Measurements from ENCODE around the gene PID1. TPM values are rescaled to one million over a fixed set of nuclear protein-coding genes. Genes with fewer than 3 reads are reported as not detected.
A peak's percentile ranks its signal among the peaks of the same experiment; 100 is the strongest.

PID1 gene
- total RNA-seq, 1 donor from 2014 or later = 51.4 TPM

DNA sequence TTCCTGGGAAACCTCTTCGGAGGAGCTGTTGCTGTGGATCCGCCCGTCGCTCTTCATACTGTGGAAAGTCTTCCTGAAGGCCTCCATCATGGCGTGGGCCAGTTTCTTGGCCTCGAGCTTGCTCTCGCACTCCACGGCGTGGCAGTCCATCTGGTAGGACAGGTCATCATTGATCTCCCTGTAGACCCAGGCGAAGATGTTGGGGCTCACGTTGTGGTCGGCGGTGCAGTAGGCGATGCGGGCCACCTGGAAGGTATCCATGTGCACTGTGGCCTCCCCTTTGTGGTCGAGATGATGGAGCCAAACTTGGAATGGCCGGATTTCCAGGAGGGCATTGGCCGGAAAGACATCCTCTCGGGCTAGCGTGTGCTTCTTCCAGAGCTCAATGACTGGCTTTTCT, 245.4 kb downstream of the PID1 start:
- ATAC-seq (peak; percentile 26), DNase-seq (no peak)
- no peak overlapping the region for H3K27ac ChIP-seq
- H3K4me1 ChIP-seq = no peaks in the 10 kb centered on the region
- H3K4me3 ChIP-seq = no peak overlapping the region
- intact Hi-C loops (cut with DNase I) = no loop called here
- H3K9me3 ChIP-seq = no peaks in the 10 kb centered on the region
- peaks cover 9% of the 10 kb centered on the region for H3K36me3 ChIP-seq
- TF ChIP-seq, protein P1, sequence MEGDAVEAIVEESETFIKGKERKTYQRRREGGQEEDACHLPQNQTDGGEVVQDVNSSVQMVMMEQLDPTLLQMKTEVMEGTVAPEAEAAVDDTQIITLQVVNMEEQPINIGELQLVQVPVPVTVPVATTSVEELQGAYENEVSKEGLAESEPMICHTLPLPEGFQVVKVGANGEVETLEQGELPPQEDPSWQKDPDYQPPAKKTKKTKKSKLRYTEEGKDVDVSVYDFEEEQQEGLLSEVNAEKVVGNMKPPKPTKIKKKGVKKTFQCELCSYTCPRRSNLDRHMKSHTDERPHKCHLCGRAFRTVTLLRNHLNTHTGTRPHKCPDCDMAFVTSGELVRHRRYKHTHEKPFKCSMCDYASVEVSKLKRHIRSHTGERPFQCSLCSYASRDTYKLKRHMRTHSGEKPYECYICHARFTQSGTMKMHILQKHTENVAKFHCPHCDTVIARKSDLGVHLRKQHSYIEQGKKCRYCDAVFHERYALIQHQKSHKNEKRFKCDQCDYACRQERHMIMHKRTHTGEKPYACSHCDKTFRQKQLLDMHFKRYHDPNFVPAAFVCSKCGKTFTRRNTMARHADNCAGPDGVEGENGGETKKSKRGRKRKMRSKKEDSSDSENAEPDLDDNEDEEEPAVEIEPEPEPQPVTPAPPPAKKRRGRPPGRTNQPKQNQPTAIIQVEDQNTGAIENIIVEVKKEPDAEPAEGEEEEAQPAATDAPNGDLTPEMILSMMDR (IDR thresholded peaks at IDR 0.05) = no peak
- H3K27me3 ChIP-seq = no peaks in the 10 kb centered on the region

DNA sequence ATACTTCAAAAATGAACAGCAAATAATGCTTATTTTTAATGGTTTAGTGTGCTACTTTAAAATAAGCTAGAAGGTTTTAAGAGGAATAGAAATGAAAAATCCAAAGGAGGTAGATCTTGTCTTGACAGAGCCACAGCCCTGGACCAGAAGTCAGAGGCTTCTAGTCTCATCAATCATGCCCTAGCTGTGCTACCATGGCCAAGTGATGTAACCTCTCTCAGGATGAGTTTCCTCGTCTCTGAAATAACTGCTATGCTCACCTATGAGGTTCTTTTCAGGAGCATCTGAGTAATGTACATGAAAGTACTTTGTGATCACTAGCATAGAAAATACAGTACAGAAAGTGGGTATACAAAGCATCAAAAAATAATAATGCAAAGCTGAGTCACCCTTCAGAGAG, 248.4 kb downstream of the PID1 start:
- intact Hi-C loops (cut with DNase I) = no loop called here
- no peak overlapping the region for H3K4me3 ChIP-seq
- no peaks in the 10 kb centered on the region for H3K4me1 ChIP-seq
- no peaks in the 10 kb centered on the region for H3K27me3 ChIP-seq
- peaks cover 9% of the 10 kb centered on the region for H3K36me3 ChIP-seq
- ATAC-seq (no peak), DNase-seq (no peak)
- no peak overlapping the region for H3K27ac ChIP-seq
- no peaks in the 10 kb centered on the region for H3K9me3 ChIP-seq
- TF ChIP-seq, protein P1 (IDR thresholded peaks at IDR 0.05) = no peak

DNA sequence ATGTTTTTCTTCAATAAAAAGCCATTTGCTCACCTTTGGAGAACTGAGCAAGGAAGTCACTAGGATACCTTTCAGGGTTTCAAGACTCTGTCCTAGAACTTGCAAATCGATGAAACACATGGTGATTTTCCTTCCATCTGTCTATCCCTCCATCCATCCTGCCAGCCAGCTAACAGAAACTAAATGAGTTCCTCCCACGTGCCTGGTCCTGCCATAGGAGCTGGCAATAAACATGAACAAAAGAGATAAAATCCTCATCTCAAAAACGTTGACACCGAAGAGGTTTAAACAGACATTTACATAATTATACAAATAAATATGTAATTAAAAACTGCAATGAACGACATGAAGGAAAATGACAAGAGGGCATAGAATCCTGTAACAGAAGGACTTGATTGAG, 249.0 kb downstream of the PID1 start:
- no peak for DNase-seq
- intact Hi-C loops (cut with DNase I) = no loop called here
- Histone ChIP-seq H3K27ac (no peak overlapping the region), H3K4me3 (no peak overlapping the region), H3K27me3 (no peaks in the 10 kb centered on the region), H3K4me1 (no peaks in the 10 kb centered on the region), H3K9me3 (no peaks in the 10 kb centered on the region), H3K36me3 (peaks cover 9% of the 10 kb centered on the region)
- no peak for ATAC-seq
- TF ChIP-seq, protein P1 (IDR thresholded peaks at IDR 0.05) = no peak

DNA sequence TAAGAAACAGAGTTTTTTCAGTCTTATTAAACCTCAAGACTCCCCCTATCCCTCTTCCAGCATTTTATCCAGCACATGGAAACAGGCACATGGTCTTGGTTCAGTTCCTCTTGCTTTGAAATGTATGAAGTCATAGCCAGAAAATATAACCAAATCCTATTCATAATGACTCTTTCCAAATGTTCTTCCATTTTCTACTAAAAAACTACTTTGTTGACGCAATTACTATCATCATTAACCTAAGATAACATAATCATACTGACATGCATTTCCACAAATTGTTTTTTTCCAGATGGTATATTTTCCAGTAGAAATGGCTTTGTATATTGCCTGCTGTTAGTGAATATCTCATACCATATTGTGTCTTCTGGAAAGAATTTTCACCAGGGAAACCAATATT, 261.3 kb downstream of the PID1 start:
- H3K27me3 ChIP-seq = no peaks in the 10 kb centered on the region
- DNase-seq = no peak
- ATAC-seq = no peak
- no peak overlapping the region for H3K27ac ChIP-seq
- no peaks in the 10 kb centered on the region for H3K4me1 ChIP-seq
- H3K4me3 ChIP-seq = no peak overlapping the region
- intact Hi-C loops (cut with DNase I) = no loop called here
- H3K36me3 ChIP-seq = no peaks in the 10 kb centered on the region
- TF ChIP-seq, protein P1 (IDR thresholded peaks at IDR 0.05) = no peak
- no peaks in the 10 kb centered on the region for H3K9me3 ChIP-seq

DNA sequence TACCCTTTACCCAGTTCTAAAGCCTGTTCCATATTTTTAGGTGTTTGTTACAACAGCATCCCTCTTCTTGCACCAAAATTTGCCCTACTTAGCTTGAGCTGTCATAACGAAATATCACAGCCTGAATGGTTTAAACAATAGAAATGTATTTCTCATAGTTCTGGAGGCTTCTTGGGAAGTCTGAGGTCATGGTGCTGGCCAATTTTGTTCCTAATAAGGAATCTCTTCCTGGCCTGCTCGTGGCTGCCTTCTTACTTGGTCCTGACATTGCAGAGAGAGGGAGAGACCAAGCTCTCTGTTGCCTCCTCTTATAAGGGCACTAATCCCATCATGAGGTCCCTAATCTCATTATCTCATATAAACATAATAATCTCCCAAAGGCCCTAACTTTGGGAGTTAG, 267.8 kb downstream of the PID1 start:
- H3K4me3 ChIP-seq = no peak overlapping the region
- H3K9me3 ChIP-seq = no peaks in the 10 kb centered on the region
- no peaks in the 10 kb centered on the region for H3K4me1 ChIP-seq
- no peaks in the 10 kb centered on the region for H3K36me3 ChIP-seq
- ATAC-seq (no peak), DNase-seq (no peak)
- intact Hi-C loops (cut with DNase I) = no loop called here
- TF ChIP-seq, protein P1 (IDR thresholded peaks at IDR 0.05) = no peak
- no peaks in the 10 kb centered on the region for H3K27me3 ChIP-seq
- no peak overlapping the region for H3K27ac ChIP-seq

DNA sequence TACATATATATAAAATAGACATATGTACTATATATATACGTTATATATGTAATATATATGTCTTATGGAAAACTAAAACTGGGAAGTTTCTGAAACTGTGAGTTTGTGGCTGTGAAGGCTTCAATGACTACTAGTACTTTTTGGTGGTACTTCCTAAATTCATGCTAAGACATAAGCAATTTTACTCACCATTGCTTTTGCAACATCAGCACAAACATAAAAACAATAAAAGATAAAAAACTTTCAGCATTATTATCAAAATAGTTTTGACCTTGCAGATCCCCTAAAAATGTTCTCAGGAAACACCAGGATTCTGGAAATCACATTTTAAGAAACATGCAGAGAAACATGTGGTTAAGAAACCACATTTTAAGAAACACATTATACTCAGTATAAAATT, 269.9 kb downstream of the PID1 start:
- Histone ChIP-seq H3K27me3 (no peaks in the 10 kb centered on the region), H3K27ac (no peak overlapping the region), H3K4me3 (no peak overlapping the region), H3K4me1 (no peaks in the 10 kb centered on the region), H3K9me3 (no peaks in the 10 kb centered on the region), H3K36me3 (no peaks in the 10 kb centered on the region)
- DNase-seq = no peak
- ATAC-seq = no peak
- TF ChIP-seq, protein P1 (IDR thresholded peaks at IDR 0.05) = no peak
- intact Hi-C loops (cut with DNase I) = no loop called here
